ENCODE measurements around the gene ADARB1. TPM values are rescaled to one million over a fixed set of nuclear protein-coding genes. Genes with fewer than 3 reads are reported as not detected.
A peak's percentile ranks its signal among the peaks of the same experiment; 100 is the strongest.

Gene ADARB1
- total RNA-seq, 4 donors from 2014 or later, result 18.2 to 57.6 (median 32.0) TPM

DNA sequence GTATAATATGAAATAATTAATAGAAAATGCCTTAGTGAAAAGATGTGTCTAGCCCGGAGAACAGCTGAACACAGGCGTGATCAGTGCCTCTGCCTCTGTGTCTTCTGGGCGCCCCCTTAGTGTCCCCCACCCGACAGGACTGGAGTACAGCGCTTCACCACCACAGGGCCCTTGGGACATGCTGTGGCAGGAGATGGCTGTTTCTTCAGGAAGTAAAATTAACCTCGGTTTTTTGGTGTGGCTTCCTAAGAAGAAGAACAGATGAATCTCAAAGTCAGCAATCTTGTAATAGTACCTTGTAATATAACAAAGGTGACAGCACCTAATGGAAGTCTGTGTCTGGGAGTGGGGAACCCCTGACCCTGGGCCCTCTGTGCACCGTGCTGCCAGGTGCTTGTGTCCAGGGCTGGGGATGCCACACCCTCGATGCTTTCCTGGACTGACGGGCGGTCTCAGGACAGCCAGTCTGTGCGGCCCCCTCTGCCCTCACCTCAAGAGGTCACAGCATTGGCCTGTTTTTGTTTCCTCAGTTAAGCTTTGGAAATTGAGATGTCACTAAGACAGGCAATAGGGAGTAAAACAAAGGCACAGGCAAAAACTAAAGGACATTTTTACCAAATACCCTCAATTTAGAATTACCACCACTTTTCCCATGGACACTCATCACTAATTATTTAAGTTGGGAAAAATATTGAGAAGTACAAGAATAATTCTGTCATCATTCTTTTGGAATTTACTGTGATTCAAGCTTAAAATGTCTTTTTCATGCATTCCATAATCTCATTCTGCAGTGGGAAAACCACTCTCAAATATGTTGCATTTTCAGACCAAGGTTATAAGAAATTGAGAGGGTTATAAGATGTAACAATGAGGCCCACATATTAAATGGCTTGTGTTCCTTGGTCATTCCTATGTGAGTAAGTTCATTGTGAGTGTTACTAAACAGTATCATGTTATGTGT, 79.3 kb downstream of the ADARB1 start:
- H3K27me3 ChIP-seq, result no peaks in the 10 kb centered on the region
- TF ChIP-seq, protein P1, sequence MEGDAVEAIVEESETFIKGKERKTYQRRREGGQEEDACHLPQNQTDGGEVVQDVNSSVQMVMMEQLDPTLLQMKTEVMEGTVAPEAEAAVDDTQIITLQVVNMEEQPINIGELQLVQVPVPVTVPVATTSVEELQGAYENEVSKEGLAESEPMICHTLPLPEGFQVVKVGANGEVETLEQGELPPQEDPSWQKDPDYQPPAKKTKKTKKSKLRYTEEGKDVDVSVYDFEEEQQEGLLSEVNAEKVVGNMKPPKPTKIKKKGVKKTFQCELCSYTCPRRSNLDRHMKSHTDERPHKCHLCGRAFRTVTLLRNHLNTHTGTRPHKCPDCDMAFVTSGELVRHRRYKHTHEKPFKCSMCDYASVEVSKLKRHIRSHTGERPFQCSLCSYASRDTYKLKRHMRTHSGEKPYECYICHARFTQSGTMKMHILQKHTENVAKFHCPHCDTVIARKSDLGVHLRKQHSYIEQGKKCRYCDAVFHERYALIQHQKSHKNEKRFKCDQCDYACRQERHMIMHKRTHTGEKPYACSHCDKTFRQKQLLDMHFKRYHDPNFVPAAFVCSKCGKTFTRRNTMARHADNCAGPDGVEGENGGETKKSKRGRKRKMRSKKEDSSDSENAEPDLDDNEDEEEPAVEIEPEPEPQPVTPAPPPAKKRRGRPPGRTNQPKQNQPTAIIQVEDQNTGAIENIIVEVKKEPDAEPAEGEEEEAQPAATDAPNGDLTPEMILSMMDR (IDR thresholded peaks at IDR 0.05), result no peak
- TF ChIP-seq EP300 (IDR thresholded peaks at IDR 0.05) (no peak), POLR2A (IDR thresholded peaks at IDR 0.05) (no peak)
- peak overlapping the region in 1 of 4 donors; percentile 11 for H3K27ac ChIP-seq
- DNase-seq (ENCODE audit: low spot score in 2 of 2), result no peak
- peaks cover 0 to 32% (median 8%) of the 10 kb centered on the region in 4 donors for H3K4me1 ChIP-seq
- no peak overlapping the region for H3K4me3 ChIP-seq
- H3K36me3 ChIP-seq, result peaks cover 0 to 7% (median 0%) of the 10 kb centered on the region in 3 donors
- no peaks in the 10 kb centered on the region for H3K9me3 ChIP-seq
- WGBS, 2 donors, result 67 to 72% methylated on average over 11 of the region's 11 CpGs

DNA sequence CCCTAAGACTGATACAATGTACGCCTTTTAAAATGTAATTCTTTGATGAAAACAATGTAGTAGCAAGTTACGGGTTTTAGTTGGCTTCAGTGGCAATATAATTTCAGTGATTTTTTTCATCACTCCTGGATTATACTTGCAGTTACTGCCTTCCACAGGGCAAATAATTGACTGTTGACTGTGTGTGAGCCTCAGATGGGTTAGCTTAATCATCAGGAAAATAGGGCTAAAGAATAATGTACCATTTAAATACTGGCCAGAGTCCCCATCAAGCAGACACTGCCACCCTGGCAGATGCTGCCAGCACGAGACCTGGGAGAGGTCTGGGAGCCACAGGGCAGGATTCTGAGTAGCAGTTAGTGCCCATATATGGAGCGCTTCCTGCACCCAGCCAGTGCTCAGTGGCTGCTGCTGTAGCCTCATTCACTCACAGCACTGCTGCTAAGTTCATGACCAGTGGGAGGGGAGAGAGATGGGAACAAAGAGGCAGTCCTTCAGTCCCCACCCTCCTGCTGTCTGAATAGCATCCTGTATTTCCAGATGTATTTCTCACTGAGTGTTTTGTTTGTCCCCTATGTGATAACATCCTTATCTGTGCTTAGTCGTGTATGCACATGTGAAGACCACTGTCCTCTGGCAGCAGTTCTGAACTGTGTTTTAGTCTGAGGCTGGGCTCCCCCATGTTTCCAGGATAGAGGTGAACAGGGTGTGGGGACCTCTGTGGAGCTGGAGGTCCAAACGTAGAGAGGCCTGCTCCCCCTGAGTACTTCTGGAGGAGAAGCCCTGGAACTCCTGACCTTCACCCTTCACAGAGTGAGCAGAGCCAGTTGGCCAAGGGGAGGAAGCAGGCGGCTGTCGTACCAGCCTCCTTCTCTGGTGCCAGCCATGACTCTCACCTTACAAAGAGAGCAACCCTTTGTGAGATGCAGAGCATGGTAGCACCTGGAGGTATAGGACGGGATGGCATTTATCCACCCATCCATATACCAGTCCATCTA, 80.4 kb downstream of the ADARB1 start:
- H3K4me1 ChIP-seq, result peaks cover 0 to 32% (median 8%) of the 10 kb centered on the region in 4 donors
- 64 to 66% methylated on average over 9 of the region's 9 CpGs for WGBS, 2 donors
- TF ChIP-seq EP300 (IDR thresholded peaks at IDR 0.05) (no peak), POLR2A (IDR thresholded peaks at IDR 0.05) (no peak)
- TF ChIP-seq, protein P1 (IDR thresholded peaks at IDR 0.05), result no peak
- peak overlapping the region in 1 of 4 donors; percentile 5 for H3K27ac ChIP-seq
- no peak for DNase-seq (ENCODE audit: low spot score in 2 of 2)
- H3K36me3 ChIP-seq, result no peaks in the 10 kb centered on the region
- no peaks in the 10 kb centered on the region for H3K27me3 ChIP-seq
- H3K9me3 ChIP-seq, result no peaks in the 10 kb centered on the region
- no peak overlapping the region for H3K4me3 ChIP-seq

DNA sequence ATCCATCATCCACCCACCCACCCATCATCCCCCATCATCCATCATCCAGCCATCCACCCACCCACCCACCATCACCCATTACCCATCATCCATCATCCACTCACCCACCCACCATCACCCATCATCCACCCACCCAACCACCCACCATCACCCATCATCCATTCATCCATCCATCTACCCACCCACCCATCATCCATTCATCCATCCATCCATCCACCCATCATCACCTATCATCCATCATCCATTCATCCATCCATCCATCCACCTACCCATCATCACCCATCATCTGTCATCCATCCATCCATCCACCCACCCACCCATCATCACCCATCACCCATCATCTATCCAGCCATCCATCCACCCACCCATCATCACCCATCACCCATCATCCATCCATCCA, 81.5 kb downstream of the ADARB1 start:
- no peak overlapping the region for H3K4me3 ChIP-seq
- H3K9me3 ChIP-seq, result no peaks in the 10 kb centered on the region
- H3K4me1 ChIP-seq, result peaks cover 0 to 30% (median 8%) of the 10 kb centered on the region in 4 donors
- H3K36me3 ChIP-seq, result no peaks in the 10 kb centered on the region
- no peak for DNase-seq (ENCODE audit: low spot score in 2 of 2)
- no peaks in the 10 kb centered on the region for H3K27me3 ChIP-seq
- TF ChIP-seq POLR2A (IDR thresholded peaks at IDR 0.05) (no peak), EP300 (IDR thresholded peaks at IDR 0.05) (no peak)
- TF ChIP-seq, protein P1 (IDR thresholded peaks at IDR 0.05), result no peak
- H3K27ac ChIP-seq, result no peak overlapping the region

DNA sequence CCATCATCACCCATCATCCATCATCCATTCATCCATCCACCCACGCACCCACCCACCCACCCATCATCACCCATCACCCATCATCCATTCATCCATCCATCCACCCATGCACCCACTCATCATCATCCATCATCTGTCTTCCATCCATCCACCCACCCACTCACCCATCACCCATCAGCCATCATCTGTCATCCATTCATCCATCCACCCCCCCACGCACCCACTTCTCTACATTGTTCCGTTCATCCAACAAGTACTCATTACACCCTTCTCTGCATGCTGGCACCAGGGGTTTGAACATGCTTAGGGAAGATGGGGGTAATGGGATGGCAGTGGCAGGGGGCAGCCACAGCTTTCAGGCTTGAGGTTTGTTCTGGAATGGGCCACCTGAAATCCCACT, 82.1 kb downstream of the ADARB1 start:
- Histone ChIP-seq H3K27me3 (no peaks in the 10 kb centered on the region), H3K4me3 (no peak overlapping the region), H3K4me1 (peaks cover 0 to 25% (median 8%) of the 10 kb centered on the region in 4 donors), H3K9me3 (no peaks in the 10 kb centered on the region), H3K27ac (no peak overlapping the region), H3K36me3 (peaks cover 0 to 4% (median 0%) of the 10 kb centered on the region in 3 donors)
- no peak for DNase-seq (ENCODE audit: low spot score in 2 of 2)
- WGBS, 2 donors, result 90 to 95% methylated on average over 3 of the region's 3 CpGs
- no peak for TF ChIP-seq POLR2A (IDR thresholded peaks at IDR 0.05)
- TF ChIP-seq EP300 (IDR thresholded peaks at IDR 0.05), result no peak
- TF ChIP-seq, protein P1 (IDR thresholded peaks at IDR 0.05), result no peak

All from tibial nerve (tissue), 4 donors.